ENCODE data around the gene SLC25A28.
"Not testable (repeated sequence)": the region's sequence is repeated elsewhere in the genome, so short reads cannot be mapped to it uniquely, and the experiment has no call there.

The SLC25A28 gene

GRCh38 chr10:99628923-99629624, 8.8 kb upstream of the SLC25A28 start:
- DNase-seq, result no peak

DNA sequence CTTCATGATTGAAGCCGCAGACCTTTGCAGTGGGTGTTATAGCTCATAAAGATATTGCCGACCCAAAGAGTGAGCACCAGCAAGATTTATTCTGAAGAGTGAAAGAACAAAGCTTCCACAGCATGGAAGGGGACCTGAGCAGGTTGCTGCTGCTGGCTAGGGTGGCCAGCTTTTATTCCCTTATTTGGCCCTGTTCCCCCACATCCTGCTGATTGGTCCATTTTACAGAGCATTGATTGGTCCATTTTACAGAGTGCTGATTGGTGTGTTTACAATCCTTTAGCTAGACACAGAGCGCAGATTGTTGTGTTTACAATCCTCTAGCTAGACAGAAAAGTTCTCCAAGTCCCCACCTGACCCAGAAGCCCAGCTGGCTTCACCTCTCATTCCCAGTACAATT, 4.9 kb upstream of the SLC25A28 start:
- not testable (repeated sequence) for DNase-seq

DNA sequence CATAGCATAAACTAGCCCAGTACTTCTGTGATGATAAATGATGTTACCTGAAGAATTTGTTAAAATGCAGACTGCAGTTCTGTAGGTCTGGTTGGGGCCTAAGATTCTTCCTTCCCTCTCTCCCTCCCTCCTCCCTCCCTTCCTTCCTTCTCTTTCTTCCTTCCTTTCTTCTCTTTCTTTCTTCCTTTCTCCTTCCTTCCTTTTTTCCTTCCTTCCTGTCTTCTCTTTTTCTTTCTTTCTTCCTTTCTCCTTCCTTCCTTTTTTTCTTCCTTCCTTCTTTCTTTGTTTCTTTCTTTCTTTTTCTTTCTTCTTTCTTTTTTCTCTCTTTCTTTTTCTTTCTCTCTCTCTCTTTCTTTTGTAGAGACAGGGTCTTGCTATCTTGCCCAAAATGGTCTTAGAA, 3.7 kb upstream of the SLC25A28 start:
- DNase-seq, result no peak

- no peak for DNase-seq
These were observed 1.4 kb upstream of the SLC25A28 start for GRCh38 chr10:99621454-99622251.

- peak in 5 of 6 experiments; percentile 75 to 98 (median 84) for DNase-seq
These were observed 643 bp upstream of the SLC25A28 start for GRCh38 chr10:99620711-99621453.

DNA sequence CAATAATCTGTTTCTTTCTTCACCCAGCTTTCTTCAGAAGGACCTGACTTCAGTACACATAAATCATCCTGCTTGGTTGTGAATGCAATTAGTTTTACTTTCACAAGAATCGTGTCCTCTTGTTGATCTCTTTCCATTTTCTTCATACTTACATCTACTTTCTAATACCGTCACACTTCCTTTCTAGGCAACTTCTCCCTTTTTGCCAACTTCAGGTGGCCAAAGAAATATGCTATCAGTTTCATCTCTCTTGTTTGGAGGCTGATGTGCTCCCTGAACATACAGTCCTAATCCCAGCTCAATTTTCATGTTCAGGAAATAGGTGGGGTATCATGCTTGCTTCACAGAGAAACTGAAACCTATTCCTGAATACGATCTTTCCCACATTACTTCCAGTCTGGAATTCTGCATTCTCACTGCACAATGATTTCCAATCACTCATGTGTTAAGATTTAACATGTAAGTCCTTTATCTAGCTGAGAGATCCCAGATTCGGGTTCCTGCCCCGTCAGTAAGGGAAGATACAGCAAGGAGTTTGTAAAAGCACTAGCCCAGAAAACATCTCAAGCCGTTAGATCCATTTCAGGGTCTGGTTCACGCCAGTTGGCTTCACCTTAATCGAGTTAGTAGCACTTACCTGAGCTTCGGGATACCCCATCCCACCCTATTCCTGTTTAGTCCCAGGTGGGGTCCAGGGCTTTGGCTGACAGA, 994 bp downstream of the SLC25A28 start:
- DNase-seq, result peak in 2 of 6 experiments; percentile 23 to 29

DNA sequence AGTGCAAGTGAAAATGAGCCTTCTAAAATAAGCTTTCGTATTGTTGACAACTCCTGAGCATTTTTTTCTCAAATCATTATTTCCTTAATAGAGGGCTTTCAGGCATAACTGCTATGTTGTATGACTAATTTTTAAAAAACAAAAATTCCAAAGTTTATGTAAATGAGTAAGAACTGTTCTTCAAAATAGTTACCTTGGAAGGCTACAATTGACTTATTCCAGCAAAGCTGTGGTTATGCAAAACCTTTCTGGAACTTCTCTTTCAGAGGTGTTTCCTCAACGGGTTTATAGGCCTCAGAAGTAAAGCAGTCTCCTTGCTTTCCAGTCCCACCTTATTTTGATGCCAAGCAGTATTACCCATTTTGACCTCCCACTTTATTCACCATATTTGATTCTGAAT, 2.5 kb downstream of the SLC25A28 start:
- DNase-seq, result no peak

- no peak for DNase-seq
These were observed 4.8 kb downstream of the SLC25A28 start for GRCh38 chr10:99615426-99615825.

DNA sequence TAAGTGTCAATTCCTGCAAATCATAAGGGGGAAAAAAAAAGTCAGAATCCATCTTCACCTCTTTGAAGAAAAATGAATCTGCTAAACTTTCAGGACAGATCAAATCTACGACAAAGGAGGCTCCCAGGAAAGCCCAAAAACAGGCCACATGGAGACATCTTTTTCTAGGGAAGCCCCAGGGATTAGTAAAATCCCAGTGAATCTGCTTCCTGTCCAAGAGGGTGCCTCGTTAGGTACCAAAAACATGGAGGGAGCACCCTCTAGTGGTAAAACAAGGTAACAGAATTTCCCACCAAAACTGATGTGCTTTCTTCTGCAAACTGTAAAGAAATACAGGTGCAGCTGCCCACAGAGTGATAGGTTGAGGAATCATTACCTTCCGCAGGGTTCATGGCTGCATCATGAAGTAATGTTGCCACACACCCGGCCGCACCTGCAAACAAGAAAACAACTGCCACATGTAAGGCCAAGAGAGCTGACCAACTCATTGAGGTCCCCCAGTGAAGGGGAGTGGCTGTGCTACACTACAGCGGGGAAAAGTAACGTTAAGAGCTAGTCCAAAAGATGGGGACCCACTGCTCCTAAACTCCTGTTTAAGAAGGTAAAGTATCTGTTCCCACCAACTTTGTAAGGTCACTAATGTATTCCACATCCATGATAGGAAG, 7.9 kb downstream of the SLC25A28 start:
- peak in 3 of 6 experiments; percentile 2 to 57 (median 53) for DNase-seq

DNA sequence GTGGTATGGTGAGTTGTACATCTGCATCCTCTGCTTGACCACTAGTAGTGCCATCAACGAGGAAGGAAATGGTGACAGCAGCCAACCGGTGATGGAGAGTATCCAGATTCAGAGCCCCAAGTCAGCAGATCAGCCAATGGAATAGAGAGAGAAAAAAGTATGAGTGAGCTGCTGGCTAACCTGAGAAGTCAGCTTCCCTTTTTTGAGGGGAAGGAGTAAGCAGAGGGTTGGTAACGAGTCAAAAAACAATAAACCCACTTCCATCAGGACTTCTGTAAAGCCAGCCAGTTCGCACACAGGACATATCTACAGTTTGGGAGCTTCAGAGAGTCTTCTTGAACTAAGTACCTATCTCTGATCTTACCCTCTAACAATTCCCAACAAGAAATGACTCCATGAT, 8.9 kb downstream of the SLC25A28 start:
- no peak for DNase-seq

GRCh38 chr10:99610221-99610620, 10.0 kb downstream of the SLC25A28 start:
- DNase-seq, result no peak

DNA sequence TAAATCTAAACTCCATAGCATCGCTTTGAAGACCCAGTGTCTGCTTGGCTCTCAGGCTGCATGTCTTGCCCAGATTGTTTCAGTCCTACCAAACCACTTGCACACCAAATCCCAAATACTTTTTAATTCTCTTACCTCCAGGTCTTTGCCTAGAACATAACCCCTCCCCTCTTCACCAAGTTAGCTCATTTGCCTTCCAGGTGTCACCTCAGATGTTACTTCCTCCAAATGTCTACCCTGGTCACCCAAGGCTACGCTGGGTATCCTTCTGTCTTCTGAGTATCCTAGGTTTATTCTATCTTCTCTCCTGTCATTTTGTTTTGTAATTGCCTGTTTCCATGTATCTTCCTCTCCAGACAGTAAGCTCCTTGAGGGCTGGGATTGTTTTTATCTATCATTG, 11.1 kb downstream of the SLC25A28 start:
- DNase-seq, result no peak

DNA sequence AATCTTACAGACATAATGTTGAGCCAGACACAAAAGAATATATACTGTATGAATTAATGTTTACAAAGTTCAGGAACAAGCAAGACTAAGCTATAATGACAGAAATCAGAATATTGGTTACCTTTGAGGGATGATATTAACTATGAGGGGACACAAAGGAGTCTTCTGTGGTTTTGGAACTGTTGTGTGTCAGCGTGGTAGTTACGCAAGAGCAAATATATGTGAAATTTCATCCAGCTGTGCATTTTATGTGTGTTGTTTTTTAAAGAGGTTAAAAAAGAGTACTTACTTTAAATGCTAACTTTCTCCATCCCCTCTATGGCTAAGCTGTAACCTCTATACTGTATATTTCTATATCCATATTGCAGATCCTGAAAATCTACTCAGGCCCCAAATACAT, 14.9 kb downstream of the SLC25A28 start:
- no peak for DNase-seq

GRCh38 chr10:99604862-99605261, 15.4 kb downstream of the SLC25A28 start:
- DNase-seq, result no peak

DNA sequence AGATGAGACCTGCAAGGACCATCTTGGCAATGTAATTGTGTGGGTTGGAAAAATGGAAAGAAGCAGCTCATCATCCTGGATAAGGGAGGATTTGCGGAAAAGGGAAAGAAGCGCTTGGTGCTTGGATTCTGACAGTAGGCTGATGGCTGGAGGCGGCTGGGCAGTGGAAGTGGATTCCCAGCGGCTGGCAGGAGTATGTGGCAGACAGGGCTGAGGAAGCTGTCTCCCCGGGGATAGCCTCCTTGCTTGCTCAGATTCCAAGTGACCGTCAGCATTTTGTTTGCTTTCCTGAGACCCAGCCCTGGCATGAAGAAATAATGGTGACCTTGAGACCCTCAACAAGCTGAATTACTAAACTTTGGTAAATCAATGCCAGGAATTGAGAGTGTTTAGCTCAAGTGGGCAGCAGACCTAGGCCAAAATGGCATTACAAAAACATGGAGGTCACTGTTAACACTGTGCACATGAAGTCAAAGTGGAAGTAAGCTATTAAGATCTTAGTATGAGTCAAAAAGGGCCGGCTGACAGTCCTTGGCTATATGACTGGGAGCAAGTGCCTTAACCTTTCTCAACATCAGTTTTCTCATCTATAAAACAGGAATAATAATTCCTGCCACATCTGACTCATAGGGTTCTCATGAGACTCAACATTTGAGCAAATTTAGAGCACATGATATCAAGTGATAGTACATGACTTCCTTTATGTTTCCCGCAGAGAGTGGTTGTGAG, 21.3 kb downstream of the SLC25A28 start:
- DNase-seq, result no peak

DNA sequence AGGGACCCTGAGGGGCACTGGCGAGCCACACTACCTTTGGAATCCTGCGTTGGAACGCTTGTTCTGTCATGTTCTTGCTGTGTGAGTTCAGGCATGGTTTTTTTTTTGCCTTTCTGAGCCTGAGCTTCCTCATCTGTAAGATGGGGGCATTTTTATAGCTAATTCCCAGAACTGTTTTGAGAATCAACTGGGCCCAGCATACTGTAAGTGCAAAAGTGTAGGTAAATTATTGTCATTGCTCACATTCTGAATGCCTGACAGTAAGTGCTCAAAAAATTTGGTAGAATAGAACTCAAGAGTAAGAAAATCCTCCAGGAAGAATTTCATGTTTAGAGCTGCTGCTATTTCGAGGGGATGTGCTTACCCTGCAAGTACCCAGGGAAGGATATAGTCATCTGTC, 22.2 kb downstream of the SLC25A28 start:
- DNase-seq, result no peak

DNA sequence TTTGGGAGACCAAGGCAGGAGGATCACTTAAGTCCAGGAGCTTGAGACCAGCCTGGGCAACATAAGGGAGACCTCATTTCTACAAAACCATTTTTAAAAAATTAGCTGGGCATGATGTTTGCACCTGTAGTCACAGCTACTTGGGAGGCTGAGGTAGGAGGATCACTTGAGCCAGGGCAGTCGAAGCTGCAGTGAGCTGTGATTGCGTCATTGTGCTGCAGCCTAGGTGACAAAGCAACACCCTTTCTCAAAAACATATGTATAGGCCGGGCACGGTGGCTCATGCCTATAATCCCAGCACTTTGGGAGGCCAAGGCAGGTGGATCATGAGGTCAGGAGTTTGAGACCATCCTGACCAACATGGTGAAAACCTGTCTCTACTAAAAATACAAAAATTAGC, 23.5 kb downstream of the SLC25A28 start:
- not testable (repeated sequence) for DNase-seq

DNA sequence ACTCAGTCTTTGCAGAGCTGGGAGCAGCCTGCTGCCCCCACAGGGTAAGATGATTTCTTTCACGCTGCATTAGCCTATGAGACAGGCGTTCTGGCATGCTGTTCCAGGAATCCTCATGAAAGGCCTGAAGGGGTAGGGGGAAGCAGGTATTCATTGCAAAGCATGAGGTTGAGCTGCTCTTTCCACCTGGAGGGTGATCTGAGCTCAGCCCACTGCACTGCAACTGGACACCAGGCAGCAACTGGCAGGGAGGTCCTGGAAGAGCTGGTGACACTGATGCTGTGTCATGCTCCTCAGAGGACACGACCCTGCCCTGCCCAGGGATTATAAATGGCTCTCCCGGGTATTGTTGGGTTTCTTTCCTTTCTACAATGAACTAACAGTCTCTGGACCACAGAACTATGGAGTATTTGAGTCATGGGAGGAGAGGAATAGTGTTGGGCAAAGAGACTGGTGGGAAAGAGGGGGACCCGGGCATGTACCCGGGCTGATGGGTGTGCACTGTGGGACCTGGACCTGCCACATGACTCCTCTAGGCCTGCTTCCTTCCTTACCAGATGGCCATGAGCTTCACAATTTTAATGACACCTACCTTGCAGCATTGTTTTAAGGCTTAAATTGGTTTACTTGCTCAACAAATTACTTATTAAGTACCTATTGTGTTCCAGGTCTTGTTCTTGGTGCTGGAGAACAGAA, 24.3 kb downstream of the SLC25A28 start:
- DNase-seq, result no peak

DNA sequence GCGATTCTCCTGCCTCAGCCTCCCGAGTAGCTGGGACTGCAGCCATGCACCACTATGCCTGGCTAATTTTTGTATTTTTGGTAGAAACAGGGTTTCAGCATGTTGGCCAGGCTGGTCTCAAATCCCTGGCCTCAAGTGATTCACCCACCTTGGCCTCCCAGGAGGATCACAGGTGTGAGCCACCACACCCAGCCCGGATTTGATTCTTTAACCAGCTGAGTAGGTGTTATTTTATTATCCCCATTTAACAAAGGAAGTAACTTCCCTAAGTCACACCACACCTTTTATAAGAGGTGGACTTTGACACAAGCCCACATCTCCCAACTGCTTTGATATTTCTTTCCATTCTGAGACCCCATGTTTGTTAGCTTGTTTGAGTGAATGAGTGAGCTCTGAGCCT, 25.0 kb downstream of the SLC25A28 start:
- DNase-seq, result no peak

GRCh38 chr10:99593312-99593711, 26.9 kb downstream of the SLC25A28 start:
- DNase-seq, result no peak

DNA sequence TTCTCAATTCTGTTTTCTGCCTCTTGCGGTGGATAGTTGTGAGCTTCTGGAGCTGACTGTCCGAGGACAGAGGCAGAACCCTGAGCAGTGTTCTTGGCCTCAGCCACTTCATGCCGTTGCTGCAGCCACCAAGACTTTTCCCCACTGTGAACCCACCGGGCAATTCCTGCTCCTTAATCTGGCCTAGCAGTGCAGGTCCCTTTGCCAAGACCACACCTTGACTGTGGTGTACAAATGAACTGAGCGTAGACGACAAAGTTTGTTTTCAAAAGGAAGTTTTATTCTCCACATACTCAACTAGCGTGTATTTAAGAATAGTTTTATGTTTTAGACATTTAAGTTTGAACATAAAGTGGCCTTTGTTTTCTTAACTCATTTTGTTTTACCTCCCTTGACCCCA, 29.4 kb downstream of the SLC25A28 start:
- no peak for DNase-seq
